SW 1271 (cell line): ENCODE data around the gene C12orf56.
A peak's percentile ranks its signal among the peaks of the same experiment; 100 is the strongest.
"Not testable (repeated sequence)": the region's sequence is repeated elsewhere in the genome, so short reads cannot be mapped to it uniquely, and the experiment has no call there.

ENCODE experiments used
- DNase-seq, 2 experiments: peaks; one replicate each; lab custom pipeline; 2025; lab: John Stamatoyannopoulos, UW

The C12orf56 gene

GRCh38 chr12:64311877-64312276, 78.7 kb downstream of the C12orf56 start:
- no peak for DNase-seq

- DNase-seq = no peak
Observed at GRCh38 chr12:64304571-64304970, 86.0 kb downstream of the C12orf56 start.

DNA sequence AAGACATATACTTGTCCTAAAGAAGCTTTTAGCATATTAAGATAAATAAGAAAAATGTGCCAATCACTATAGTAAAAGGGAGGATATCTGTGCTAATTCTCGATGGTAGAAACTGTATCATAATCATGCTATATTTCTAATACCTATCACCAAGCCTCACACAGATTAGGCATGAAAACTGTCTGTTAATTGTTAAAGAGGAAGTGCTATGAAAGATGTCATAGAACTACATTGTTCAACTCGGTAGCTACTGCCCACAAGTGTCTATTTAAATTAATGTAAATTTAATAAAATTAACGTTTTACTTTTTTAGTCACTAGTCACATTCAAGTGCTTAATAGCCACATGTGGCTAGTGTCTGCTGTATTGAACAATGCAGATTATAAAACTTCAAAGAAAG, 90.9 kb downstream of the C12orf56 start:
- DNase-seq = no peak

DNA sequence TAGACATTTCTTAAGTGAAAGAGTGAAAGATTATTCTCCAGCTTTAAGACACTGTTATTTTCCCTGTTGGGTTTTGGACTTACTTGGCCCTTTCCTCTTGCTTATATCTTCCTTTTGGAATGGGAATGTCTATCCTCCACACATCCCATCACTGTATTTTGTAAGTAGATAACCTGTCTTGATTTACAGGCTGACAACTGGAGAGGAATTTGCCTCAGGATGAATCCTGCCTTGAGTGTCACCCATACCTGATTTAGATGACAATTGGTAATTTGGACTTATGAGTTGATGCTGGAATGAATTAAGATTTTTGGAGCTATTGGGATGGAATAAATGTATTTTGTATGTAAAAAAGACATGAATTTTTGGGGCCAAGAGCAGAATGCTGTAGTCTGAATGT, 94.3 kb downstream of the C12orf56 start:
- no peak for DNase-seq

DNA sequence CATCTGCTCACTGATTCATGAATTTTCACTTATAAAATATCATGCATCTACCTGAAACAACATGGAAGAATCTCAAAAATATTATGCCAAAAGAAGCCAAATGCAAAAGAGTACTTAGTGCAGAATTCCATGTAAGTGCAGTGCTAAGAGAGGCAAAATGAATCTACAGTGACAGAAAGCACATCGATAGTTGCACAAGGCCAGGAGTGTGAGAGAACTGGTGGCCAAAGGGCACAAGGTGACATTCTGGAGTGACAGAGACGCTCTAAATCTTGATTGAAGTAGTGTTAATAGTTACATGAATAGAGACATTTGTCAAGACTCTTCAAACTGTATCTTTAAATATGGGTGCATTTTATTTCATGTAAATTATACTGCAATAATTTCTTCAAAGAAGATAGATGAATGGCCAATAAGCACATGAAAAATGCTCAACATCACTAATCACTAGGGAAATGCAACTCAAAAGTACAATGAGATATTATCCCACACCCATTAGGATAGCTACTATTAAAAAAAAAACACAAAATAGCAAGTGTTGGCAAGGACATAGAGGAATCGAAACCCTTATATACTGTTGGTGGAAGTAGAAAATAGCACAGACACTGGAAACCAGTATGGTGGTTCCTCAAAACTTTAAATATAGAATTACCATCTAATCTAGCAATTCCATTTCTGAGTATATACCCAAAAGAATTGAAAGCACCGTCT, 96.7 kb downstream of the C12orf56 start:
- no peak for DNase-seq

DNA sequence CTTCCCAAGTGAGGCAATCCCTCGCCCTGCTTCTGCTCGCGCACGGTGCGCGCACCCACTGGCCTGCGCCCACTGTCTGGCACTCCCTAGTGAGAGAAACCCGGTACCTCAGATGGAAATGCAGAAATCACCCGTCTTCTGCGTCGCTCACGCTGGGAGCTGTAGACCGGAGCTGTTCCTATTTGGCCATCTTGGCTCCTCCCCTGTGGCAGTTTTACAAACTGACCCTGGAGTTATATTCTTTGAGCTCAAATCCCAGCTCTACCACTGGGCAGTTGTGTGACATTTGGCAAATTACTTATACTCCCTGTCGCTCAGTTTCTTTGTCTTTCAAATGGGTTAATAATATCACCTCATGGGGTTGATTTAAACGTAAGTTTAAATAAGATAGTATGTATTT, 97.4 kb downstream of the C12orf56 start:
- not testable (repeated sequence) for DNase-seq

GRCh38 chr12:64286521-64286920, 104.0 kb downstream of the C12orf56 start:
- DNase-seq = no peak

DNA sequence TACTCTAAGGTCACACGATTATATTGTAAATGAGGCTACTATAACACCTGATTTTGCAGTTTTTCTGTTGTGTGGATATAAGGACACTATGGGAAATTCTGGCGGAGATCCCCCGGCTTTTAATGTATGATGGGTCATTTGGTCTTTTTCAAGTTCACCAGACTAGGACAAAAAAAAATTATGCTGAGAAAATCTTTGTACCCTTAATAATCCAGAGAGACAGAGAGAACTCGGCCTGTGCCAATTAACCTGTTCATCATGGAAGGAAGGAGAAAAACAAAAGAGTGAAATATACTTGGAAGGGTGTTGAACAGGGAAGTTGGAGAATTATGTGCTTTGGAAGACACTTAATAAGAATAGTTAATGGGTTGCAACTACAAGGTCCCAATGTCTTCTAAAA, 106.3 kb downstream of the C12orf56 start:
- no peak for DNase-seq

DNA sequence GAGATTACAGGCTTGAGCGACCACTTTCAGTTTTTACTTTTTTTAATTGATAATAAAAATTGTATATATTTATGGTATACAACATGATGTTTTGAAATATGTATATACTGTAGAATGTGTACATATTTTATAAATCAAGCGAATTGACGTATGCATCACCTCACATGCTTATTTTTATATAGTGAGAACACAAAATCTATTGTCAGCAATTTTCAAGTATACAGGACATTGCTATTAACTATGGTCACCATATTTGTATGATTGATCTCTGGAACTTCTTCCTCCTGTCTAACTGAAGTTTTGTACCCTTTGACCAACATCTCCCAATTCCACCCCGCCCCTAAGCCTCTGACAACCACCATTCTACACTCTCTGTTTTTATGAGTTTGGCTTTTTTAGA, 112.1 kb downstream of the C12orf56 start:
- DNase-seq = no peak

DNA sequence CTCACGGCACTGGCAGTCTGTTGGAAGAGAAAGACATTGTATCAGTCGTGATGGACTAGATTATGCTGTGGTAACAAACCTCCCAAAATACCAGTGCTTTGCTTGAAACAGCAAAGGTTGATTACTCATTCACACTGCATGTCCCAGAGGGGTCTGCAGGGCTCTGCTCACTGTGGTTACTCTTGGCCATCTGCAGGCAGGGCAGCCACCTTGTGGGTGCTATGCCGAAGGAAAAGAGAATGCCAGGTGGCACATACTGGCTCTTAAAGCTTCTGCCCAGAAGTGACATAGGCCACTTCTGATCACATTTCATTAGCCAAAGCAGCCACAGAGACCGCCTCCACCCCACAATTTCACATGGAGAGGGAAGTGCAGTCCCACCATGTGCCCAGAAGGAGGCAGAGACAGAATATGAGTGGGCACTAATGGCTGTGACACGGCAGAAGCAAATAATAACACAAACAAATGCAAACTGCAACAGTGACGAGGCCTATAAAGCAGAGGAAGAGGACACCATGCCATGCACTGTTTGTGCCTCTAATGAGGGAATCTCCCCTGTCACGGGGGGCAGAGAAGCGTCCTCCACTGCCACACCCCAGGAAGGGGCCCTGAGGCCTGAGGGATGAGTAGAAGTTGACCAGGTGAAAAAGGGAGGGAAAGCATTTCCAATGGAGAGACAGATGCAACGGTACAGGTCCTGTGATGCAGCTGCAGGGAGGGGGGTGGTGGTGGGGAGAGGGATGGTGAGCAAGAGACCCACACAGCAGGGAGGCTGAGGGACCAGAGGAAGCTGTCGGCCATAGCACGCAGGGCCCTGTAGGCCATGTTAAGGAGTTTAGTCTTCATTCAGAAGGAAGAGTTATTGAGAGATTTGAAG, 116.8 kb downstream of the C12orf56 start:
- DNase-seq = peak in 1 of 2 experiments; percentile 18

DNA sequence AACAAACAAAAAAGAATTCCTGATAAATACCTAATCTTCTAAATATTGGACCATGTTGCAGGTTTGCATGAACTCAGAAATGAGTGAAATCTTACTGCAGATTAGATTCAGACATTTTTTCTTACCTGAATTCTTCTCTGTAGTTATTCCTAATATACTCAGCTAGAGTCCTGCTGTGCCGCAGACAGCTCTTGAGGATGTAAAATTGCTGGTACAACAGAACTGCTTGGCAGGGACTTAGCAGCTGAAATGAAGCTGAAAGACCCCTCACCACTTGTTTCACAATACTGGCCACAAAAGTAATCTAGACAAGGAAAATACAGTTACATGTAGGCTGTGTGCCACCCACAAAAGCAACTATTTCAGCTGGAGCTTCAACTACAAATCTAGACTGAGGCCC, 120.1 kb downstream of the C12orf56 start:
- DNase-seq = no peak

DNA sequence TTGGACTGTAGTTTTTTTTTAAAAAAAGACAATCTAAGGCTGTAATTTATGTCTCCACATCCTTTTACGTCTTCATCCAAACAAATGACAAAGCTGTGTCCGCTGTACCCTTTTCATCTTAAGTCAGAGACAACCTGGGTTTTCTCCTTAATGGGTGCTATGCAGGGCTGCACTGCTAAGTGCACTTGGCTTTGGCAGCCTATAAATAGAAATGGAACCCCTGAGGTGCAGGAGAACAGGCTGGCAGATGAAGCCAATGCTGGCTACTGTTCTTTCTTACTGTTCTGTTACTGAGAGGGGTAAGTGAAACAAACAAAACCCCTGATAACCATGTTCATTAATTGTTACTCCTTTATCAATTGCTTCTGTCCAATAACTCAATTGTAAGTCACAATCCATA, 121.4 kb downstream of the C12orf56 start:
- no peak for DNase-seq

GRCh38 chr12:64268409-64268808, 122.1 kb downstream of the C12orf56 start:
- no peak for DNase-seq

DNA sequence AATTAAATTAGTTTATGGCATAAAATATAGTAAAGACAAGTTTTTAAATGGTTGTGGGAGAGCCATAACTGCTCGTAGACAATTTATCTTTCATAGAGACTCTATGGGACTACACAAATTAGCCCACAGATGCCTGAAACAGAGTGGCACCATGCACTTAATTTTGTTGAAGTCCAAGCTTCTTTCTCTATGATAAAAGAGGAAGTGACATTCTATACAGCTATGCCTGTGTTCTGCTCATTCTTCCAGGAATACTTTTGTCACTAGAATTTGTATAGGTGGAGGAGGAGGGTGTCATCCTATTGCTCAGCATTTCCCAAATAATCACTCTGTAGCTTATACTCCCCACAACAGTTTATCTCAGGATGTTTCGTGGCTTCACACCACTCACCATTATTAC, 124.7 kb downstream of the C12orf56 start:
- DNase-seq = no peak

DNA sequence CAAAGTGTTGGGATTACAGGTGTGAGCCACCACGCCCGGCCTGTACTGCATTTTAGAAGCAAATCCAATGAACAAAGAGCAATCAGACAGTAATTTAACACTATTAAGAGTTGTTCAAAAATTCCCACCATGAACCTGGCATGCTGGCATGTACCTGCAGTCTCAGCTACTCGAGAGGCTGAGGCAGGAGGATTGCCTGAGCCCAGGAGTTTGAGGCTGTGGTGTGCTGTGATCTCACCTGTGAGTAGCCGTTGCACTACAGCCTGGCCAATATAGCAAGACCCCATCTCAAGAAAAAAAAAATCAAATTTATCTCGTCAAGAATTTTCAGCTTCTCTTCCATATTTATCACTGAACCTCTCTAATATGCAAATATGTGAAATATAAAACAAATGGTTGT, 128.7 kb downstream of the C12orf56 start:
- DNase-seq = no peak

DNA sequence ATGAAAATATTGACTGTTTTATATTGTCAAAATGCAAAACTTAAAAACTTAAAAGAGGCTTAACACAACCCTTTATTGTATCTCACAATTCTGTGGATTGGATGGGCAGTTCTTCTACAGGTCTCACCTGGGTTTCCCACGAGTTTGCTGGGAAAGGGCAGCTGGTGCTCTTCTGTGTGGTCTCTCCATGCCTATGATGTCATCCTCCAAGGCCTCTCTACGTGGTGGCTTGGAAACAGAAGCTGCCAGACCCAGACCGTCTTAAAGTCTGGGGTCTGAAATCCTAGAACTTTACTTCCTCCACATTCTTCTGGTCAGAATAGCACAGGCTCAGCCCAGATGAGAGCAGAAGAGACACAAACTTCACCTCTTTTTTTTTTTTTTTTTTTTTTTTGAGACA, 132.0 kb downstream of the C12orf56 start:
- no peak for DNase-seq

DNA sequence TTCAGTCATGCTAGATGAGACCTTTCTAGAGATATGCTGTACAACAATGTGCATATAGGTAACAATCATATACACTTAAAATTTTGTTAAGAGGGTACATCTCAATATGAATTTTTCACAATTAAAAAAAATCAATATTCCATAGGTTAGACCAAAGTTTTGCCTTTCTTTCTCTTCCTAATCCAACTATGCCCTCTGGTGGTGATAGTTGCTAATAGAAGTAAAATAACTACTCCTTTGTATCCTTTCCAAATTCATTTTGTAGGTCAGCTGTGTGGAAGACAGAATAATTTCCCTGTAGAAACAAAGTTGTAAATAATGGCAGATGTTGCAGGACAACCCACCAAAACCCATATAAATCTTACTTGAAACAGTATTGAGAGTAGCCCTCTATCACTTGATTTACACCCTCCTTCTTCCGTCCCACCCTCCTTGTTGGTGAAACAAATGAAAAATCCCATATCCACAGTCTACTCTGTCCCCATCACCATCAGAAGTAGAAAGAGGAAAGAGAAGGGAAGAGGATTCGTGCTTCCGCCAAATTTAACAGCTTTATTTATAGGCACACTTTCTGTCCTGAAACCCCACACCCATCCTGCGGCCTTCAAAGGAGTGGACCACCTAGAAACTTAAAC, 134.3 kb downstream of the C12orf56 start:
- DNase-seq = peak; percentile 42 to 66

GRCh38 chr12:64255249-64255648, 135.3 kb downstream of the C12orf56 start:
- no peak for DNase-seq

GRCh38 chr12:64253356-64253755, 137.2 kb downstream of the C12orf56 start:
- no peak for DNase-seq

- DNase-seq = no peak
Observed at GRCh38 chr12:64252681-64253080, 137.9 kb downstream of the C12orf56 start.

GRCh38 chr12:64243809-64244208, 146.7 kb downstream of the C12orf56 start:
- no peak for DNase-seq

GRCh38 chr12:64240781-64241180, 149.8 kb downstream of the C12orf56 start:
- no peak for DNase-seq

DNA sequence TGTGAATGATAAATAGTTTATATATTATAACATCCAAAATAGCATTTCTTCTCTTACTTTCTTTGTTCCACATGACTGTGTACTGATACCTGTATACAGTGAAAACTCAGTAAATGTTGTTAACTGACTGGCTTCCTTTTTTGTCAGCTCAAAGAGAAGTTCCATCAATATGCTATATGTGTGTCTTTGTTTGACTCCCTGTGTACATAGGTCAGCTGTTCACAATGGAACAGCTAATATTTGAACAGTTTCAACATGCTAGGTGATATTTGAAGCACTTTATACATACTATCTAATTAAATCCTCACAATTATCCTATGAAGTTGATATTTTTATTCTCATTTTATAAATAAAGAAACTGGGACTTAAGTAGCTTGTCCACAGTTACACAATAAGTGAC, 153.2 kb downstream of the C12orf56 start:
- no peak for DNase-seq
